ENCODE data around the gene PEX26.
A peak's percentile ranks its signal among the peaks of the same experiment; 100 is the strongest.

PEX26 gene

GRCh38 chr22:18077639-18078328, at the start of gene PEX26:
TSS of gene PEX26 (plus strand) at chr22:18077990. CDS start at chr22:18078377, 387 bp downstream.
- Histone ChIP-seq H3F3A (ENCODE audit: low read depth) (no peaks in the 10 kb centered on the region), H3K9ac (ENCODE audit: low read depth, low read length, poor library complexity, severe bottlenecking) (peak within 1 kb of the TSS; percentile 97), H3K9me3 (ENCODE audit: insufficient read depth, low read depth, low read length) (no peaks in the 10 kb centered on the region), H3K4me3 (ENCODE audit: low read length, poor library complexity, severe bottlenecking) (peak within 1 kb of the TSS; percentile 90), H4K20me1 (ENCODE audit: insufficient read depth, low read length, poor library complexity, severe bottlenecking) (peaks cover 17% of the 10 kb centered on the region), H3K36me3 (ENCODE audit: insufficient read depth, low read length) (peaks cover 6% of the 10 kb centered on the region; the same call in 1 of the 2 replicates), H2AFZ (ENCODE audit: low read length) (peak within 1 kb of the TSS; percentile 83), H3K4me1 (ENCODE audit: insufficient read depth, low read length, poor library complexity, severe bottlenecking) (peaks cover 41% of the 10 kb centered on the region), H3K79me2 (ENCODE audit: insufficient read depth, low read length) (peaks cover 62% of the 10 kb centered on the region), H3K4me2 (ENCODE audit: low read depth, low read length, poor library complexity, severe bottlenecking) (peak within 1 kb of the TSS; percentile 96), H3K27me3 (ENCODE audit: insufficient read depth, low read length, poor library complexity, severe bottlenecking) (peaks cover 3% of the 10 kb centered on the region), H3K9me2 (replicated peaks; ENCODE audit: low read depth, low read length) (no peaks in the 10 kb centered on the region)
- TF ChIP-seq EZH2phosphoT487 (IDR thresholded peaks at IDR 0.05; ENCODE audit: borderline replicate concordance), result no peak
- no peak for TF ChIP-seq CTCF (conservative IDR thresholded peaks at IDR 0.05; ENCODE audit: low read length)

GRCh38 chr22:18028817-18029527, 48.8 kb upstream of the PEX26 start:
- Histone ChIP-seq H3K4me3 (ENCODE audit: low read length, poor library complexity, severe bottlenecking) (no peak overlapping the region), H2AFZ (ENCODE audit: low read length) (no peak overlapping the region), H4K20me1 (ENCODE audit: insufficient read depth, low read length, poor library complexity, severe bottlenecking) (no peaks in the 10 kb centered on the region), H3K4me1 (ENCODE audit: insufficient read depth, low read length, poor library complexity, severe bottlenecking) (peaks cover 6% of the 10 kb centered on the region), H3K4me2 (ENCODE audit: low read depth, low read length, poor library complexity, severe bottlenecking) (no peak overlapping the region), H3K9ac (ENCODE audit: low read depth, low read length, poor library complexity, severe bottlenecking) (no peak overlapping the region), H3K36me3 (ENCODE audit: insufficient read depth, low read length) (no peaks in the 10 kb centered on the region), H3K9me2 (replicated peaks; ENCODE audit: low read depth, low read length) (no peaks in the 10 kb centered on the region), H3K79me2 (ENCODE audit: insufficient read depth, low read length) (no peaks in the 10 kb centered on the region), H3K27me3 (ENCODE audit: insufficient read depth, low read length, poor library complexity, severe bottlenecking) (no peaks in the 10 kb centered on the region), H3K9me3 (ENCODE audit: insufficient read depth, low read depth, low read length) (no peaks in the 10 kb centered on the region), H3F3A (ENCODE audit: low read depth) (no peaks in the 10 kb centered on the region)
- TF ChIP-seq EZH2phosphoT487 (IDR thresholded peaks at IDR 0.05; ENCODE audit: borderline replicate concordance) (no peak), CTCF (conservative IDR thresholded peaks at IDR 0.05; ENCODE audit: low read length) (no peak)

GRCh38 chr22:18029686-18030267, 48.0 kb upstream of the PEX26 start:
- H3K9me3 ChIP-seq (ENCODE audit: insufficient read depth, low read depth, low read length), result no peaks in the 10 kb centered on the region
- no peaks in the 10 kb centered on the region for H3F3A ChIP-seq (ENCODE audit: low read depth)
- H3K4me1 ChIP-seq (ENCODE audit: insufficient read depth, low read length, poor library complexity, severe bottlenecking), result peaks cover 4% of the 10 kb centered on the region
- no peak overlapping the region for H2AFZ ChIP-seq (ENCODE audit: low read length)
- H3K27me3 ChIP-seq (ENCODE audit: insufficient read depth, low read length, poor library complexity, severe bottlenecking), result no peaks in the 10 kb centered on the region
- no peak overlapping the region for H3K9ac ChIP-seq (ENCODE audit: low read depth, low read length, poor library complexity, severe bottlenecking)
- H3K79me2 ChIP-seq (ENCODE audit: insufficient read depth, low read length), result no peaks in the 10 kb centered on the region
- H3K9me2 ChIP-seq (replicated peaks; ENCODE audit: low read depth, low read length), result no peaks in the 10 kb centered on the region
- TF ChIP-seq CTCF (conservative IDR thresholded peaks at IDR 0.05; ENCODE audit: low read length), result no peak
- TF ChIP-seq EZH2phosphoT487 (IDR thresholded peaks at IDR 0.05; ENCODE audit: borderline replicate concordance), result no peak
- H3K4me2 ChIP-seq (ENCODE audit: low read depth, low read length, poor library complexity, severe bottlenecking), result no peak overlapping the region
- H3K36me3 ChIP-seq (ENCODE audit: insufficient read depth, low read length), result no peaks in the 10 kb centered on the region
- no peak overlapping the region for H3K4me3 ChIP-seq (ENCODE audit: low read length, poor library complexity, severe bottlenecking)
- no peaks in the 10 kb centered on the region for H4K20me1 ChIP-seq (ENCODE audit: insufficient read depth, low read length, poor library complexity, severe bottlenecking)
